DOHH2 (cell line): ENCODE measurements around the gene ABHD17C.

Experiments
- H3F3A ChIP-seq: fragments of 200-600 bp; sonication (generic), shearing (Covaris generic); 2 replicates; pipeline ENCODE4 v1.6.0; 2016; ENCODE audit warnings: antibody characterized with exemption, mild to moderate bottlenecking; ENCODE audit not compliant: control insufficient read depth, insufficient read depth
- H3K27ac ChIP-seq: fragments of 200-600 bp; sonication (generic); 2 replicates; pipeline ENCODE4 v1.5.1; 2014; ENCODE audit warnings: low read depth, mild to moderate bottlenecking, low read length, moderate library complexity
- H3K27me3 ChIP-seq: fragments of 200-600 bp; sonication (generic); 2 replicates; pipeline ENCODE4 v1.6.1; 2014; ENCODE audit warnings: mild to moderate bottlenecking, low read length, mixed read lengths; ENCODE audit not compliant: control insufficient read depth
- H3K36me3 ChIP-seq: fragments of 200-600 bp; sonication (generic); 2 replicates; pipeline ENCODE4 v1.6.1; 2014; ENCODE audit warnings: mild to moderate bottlenecking, low read length, moderate library complexity, mixed read lengths; ENCODE audit not compliant: control insufficient read depth
- H3K4me1 ChIP-seq: fragments of 200-600 bp; sonication (generic); 2 replicates; pipeline ENCODE4 v1.6.1; 2014; ENCODE audit warnings: mild to moderate bottlenecking, low read length, mixed read lengths; ENCODE audit not compliant: control insufficient read depth
- H3K4me2 ChIP-seq: fragments of 200-600 bp; sonication (generic); 2 replicates; pipeline ENCODE4 v1.6.0; 2014; ENCODE audit warnings: mild to moderate bottlenecking, low read length, moderate library complexity
- H3K4me3 ChIP-seq: fragments of 200-600 bp; sonication (generic); 2 replicates; pipeline ENCODE4 v1.5.1; 2014; ENCODE audit warnings: mild to moderate bottlenecking, low read length, mixed read lengths
- H3K79me2 ChIP-seq: fragments of 200-600 bp; sonication (generic); 2 replicates; pipeline ENCODE4 v1.6.1; 2014; ENCODE audit warnings: mild to moderate bottlenecking, low read length, mixed read lengths; ENCODE audit not compliant: control insufficient read depth
- H3K9me2 ChIP-seq: fragments of 200-600 bp; sonication (generic); replicated peaks from 2 replicates; pipeline ENCODE4 v1.6.1; 2014; ENCODE audit warnings: mild to moderate bottlenecking, low read length, mixed read lengths; ENCODE audit not compliant: control insufficient read depth
- H3K9me3 ChIP-seq: fragments of 200-600 bp; sonication (generic); 2 replicates; pipeline ENCODE4 v1.6.1; 2014; ENCODE audit warnings: antibody characterized with exemption, low read length, mixed read lengths; ENCODE audit not compliant: control insufficient read depth, insufficient read depth
- H4K20me1 ChIP-seq: fragments of 200-600 bp; sonication (generic); 2 replicates; pipeline ENCODE4 v1.6.0; 2014; ENCODE audit warnings: low read depth, mild to moderate bottlenecking, antibody characterized with exemption, low read length, moderate library complexity; ENCODE audit not compliant: control insufficient read depth, insufficient read depth
- EZH2phosphoT487 ChIP-seq: fragments of 200-600 bp; sonication (generic); IDR thresholded peaks from 2 replicates; pipeline ENCODE4 v1.6.1; 2017; ENCODE audit warnings: borderline replicate concordance, mild to moderate bottlenecking, antibody characterized with exemption, low read length, moderate library complexity, mixed read lengths
- TF ChIP-seq, protein P1 (sequence below): fragments of 200-600 bp; sonication (generic); IDR thresholded peaks from one replicate; pipeline ENCODE4 v1.5.1; 2014; ENCODE audit warnings: antibody characterized with exemption, mild to moderate bottlenecking, low read depth, low read length; ENCODE audit not compliant: poor library complexity, severe bottlenecking

The ABHD17C gene

DNA sequence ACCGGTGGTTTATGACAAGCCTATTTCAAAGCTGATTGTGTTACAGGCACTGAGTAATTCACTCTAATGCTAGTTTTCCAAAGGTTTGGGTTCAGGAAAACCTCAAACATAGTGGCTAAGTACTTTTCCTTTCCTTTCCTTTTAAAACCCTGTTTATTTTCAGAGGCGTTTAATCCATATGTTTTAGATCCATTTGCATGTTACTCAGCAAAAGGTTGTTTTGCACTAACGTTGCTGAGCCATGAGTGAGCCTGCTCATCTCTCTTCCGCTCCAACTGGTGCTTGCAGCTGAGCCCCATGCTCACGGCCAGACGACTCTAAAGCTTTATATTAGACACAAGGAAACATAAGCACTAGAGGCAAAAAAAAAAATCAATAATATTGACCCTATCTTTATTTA is 93.4 kb downstream of the ABHD17C start:
- no peaks in the 10 kb centered on the region for H3K36me3 ChIP-seq
- no peak overlapping the region for H3K4me3 ChIP-seq
- no peaks in the 10 kb centered on the region for H3K4me1 ChIP-seq
- no peak for TF ChIP-seq EZH2phosphoT487
- TF ChIP-seq, protein P1, sequence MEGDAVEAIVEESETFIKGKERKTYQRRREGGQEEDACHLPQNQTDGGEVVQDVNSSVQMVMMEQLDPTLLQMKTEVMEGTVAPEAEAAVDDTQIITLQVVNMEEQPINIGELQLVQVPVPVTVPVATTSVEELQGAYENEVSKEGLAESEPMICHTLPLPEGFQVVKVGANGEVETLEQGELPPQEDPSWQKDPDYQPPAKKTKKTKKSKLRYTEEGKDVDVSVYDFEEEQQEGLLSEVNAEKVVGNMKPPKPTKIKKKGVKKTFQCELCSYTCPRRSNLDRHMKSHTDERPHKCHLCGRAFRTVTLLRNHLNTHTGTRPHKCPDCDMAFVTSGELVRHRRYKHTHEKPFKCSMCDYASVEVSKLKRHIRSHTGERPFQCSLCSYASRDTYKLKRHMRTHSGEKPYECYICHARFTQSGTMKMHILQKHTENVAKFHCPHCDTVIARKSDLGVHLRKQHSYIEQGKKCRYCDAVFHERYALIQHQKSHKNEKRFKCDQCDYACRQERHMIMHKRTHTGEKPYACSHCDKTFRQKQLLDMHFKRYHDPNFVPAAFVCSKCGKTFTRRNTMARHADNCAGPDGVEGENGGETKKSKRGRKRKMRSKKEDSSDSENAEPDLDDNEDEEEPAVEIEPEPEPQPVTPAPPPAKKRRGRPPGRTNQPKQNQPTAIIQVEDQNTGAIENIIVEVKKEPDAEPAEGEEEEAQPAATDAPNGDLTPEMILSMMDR = no peak
- H3K9me3 ChIP-seq = no peaks in the 10 kb centered on the region
- H3K27ac ChIP-seq = no peak overlapping the region
- H3F3A ChIP-seq = no peaks in the 10 kb centered on the region
- no peak overlapping the region for H3K4me2 ChIP-seq
- no peaks in the 10 kb centered on the region for H4K20me1 ChIP-seq
- H3K27me3 ChIP-seq = peaks cover 23% of the 10 kb centered on the region
- H3K79me2 ChIP-seq = no peaks in the 10 kb centered on the region
- H3K9me2 ChIP-seq = no peaks in the 10 kb centered on the region

DNA sequence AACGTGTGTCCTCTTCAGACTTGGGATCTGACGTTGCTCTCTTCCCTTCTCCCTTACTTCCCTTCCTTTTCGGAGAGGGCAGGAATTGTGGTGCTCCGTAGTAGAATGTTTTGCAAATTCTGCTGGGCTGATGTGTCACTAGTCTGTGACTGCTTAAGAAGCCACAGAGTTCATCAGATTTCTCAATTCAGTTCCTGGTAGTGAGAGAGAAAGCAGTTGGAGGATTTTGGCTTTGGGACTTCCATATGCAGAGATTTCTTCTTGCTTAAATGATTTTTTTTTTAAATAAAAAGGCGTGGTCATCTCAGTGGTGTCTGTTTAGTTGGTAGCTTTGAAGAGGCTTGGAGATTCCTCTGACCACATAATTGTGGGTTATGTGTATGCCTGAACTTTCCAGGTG is 94.2 kb downstream of the ABHD17C start:
- Histone ChIP-seq H3K4me3 (no peak overlapping the region), H3K27me3 (peaks cover 17% of the 10 kb centered on the region), H3K27ac (no peak overlapping the region), H3K79me2 (no peaks in the 10 kb centered on the region), H3K4me2 (no peak overlapping the region), H3K4me1 (no peaks in the 10 kb centered on the region), H3F3A (no peaks in the 10 kb centered on the region), H3K9me3 (no peaks in the 10 kb centered on the region), H3K36me3 (no peaks in the 10 kb centered on the region), H3K9me2 (no peaks in the 10 kb centered on the region), H4K20me1 (no peaks in the 10 kb centered on the region)
- TF ChIP-seq, protein P1 = no peak
- TF ChIP-seq EZH2phosphoT487 = no peak

- Histone ChIP-seq H3F3A (no peaks in the 10 kb centered on the region), H4K20me1 (no peaks in the 10 kb centered on the region), H3K27ac (no peak overlapping the region), H3K4me2 (no peak overlapping the region), H3K27me3 (peaks cover 14% of the 10 kb centered on the region), H3K9me2 (no peaks in the 10 kb centered on the region), H3K9me3 (no peaks in the 10 kb centered on the region), H3K79me2 (no peaks in the 10 kb centered on the region), H3K4me3 (no peak overlapping the region), H3K36me3 (no peaks in the 10 kb centered on the region), H3K4me1 (no peaks in the 10 kb centered on the region)
- TF ChIP-seq EZH2phosphoT487 = no peak
- TF ChIP-seq, protein P1 = no peak
Measured at GRCh38 chr15:80789796-80790195, 94.7 kb downstream of the ABHD17C start.

- TF ChIP-seq, protein P1 = no peak
- no peak for TF ChIP-seq EZH2phosphoT487
- Histone ChIP-seq H3K4me1 (no peaks in the 10 kb centered on the region), H3K4me3 (no peak overlapping the region), H3K36me3 (no peaks in the 10 kb centered on the region), H3K9me3 (no peaks in the 10 kb centered on the region), H3K4me2 (no peak overlapping the region), H4K20me1 (no peaks in the 10 kb centered on the region), H3F3A (no peaks in the 10 kb centered on the region), H3K27me3 (peaks cover 14% of the 10 kb centered on the region), H3K27ac (no peak overlapping the region), H3K79me2 (no peaks in the 10 kb centered on the region), H3K9me2 (no peaks in the 10 kb centered on the region)
Measured at GRCh38 chr15:80790236-80790635, 95.1 kb downstream of the ABHD17C start.
